Common myeloid progenitor, CD34-positive (primary cell): ENCODE data around the gene PSMD3. TPM values are rescaled to one million over a fixed set of nuclear protein-coding genes. Genes with fewer than 3 reads are reported as not detected.
A peak's percentile ranks its signal among the peaks of the same experiment; 100 is the strongest.

Experiments
- CTCF ChIA-PET: fragments of 350-600 bp; sonication (Branson Sonifier 250); formaldehyde crosslinking; loops from one replicate; lab custom pipeline; 2021; ENCODE audit warnings: antibody characterized with exemption; lab: Charles Lee
- POLR2A ChIA-PET: fragments of 350-600 bp; sonication (Branson Sonifier 250); formaldehyde crosslinking; loops from one replicate; lab custom pipeline; 2021; ENCODE audit warnings: antibody characterized with exemption; lab: Charles Lee
- DNase-seq, 3 donors: peaks; one replicate each; pipeline versions ENCODE4 v3.0.0 to v3.0.0-alpha.2; 2013
- H3K27ac ChIP-seq, 2 experiments: 1 replicate in 1 of 2; 2 replicates in 1 of 2; pipeline ENCODE4 v1.7.0; 2013; ENCODE audit warnings: inconsistent platforms in 2 of 2, low read length in 2 of 2, mild to moderate bottlenecking in 2 of 2, low read depth in 1 of 2, moderate library complexity in 1 of 2; ENCODE audit not compliant: severe bottlenecking in 2 of 2, insufficient read depth in 1 of 2, poor library complexity in 1 of 2
- H3K27me3 ChIP-seq, 5 experiments: replicated peaks in 2 of 5; 1 replicate in 3 of 5; 2 replicates in 2 of 5; pipeline versions ENCODE4 v1.6.1 to v1.7.0; 2013; ENCODE audit warnings: low read length in 4 of 5, mild to moderate bottlenecking in 2 of 5, moderate library complexity in 2 of 5, inconsistent platforms in 1 of 5; ENCODE audit not compliant: insufficient read depth in 5 of 5, control insufficient read depth in 4 of 5
- H3K36me3 ChIP-seq, 4 experiments: 1 replicate in 2 of 4; 2 replicates in 2 of 4; pipeline versions ENCODE4 v1.6.1 to v1.7.0; 2013; ENCODE audit warnings: low read length in 3 of 4, control low read depth in 1 of 4, mild to moderate bottlenecking in 1 of 4; ENCODE audit not compliant: control insufficient read depth in 4 of 4, insufficient read depth in 4 of 4
- H3K4me1 ChIP-seq, 4 experiments: 1 replicate in 3 of 4; 2 replicates in 1 of 4; pipeline versions ENCODE4 v1.6.1 to v1.7.1; 2013; ENCODE audit warnings: low read length in 3 of 4, mild to moderate bottlenecking in 3 of 4, control low read depth in 1 of 4, inconsistent platforms in 1 of 4, moderate library complexity in 1 of 4; ENCODE audit not compliant: control insufficient read depth in 4 of 4, insufficient read depth in 4 of 4; ENCODE audit errors: control extremely low read depth in 1 of 4
- H3K4me3 ChIP-seq, 7 experiments: 1 replicate in 4 of 7; 2 replicates in 3 of 7; pipeline versions ENCODE4 v1.5.1 to v1.7.0; 2013; ENCODE audit warnings: mild to moderate bottlenecking in 7 of 7, low read length in 6 of 7, moderate library complexity in 6 of 7, inconsistent platforms in 2 of 7, low read depth in 2 of 7, control low read depth in 1 of 7; ENCODE audit not compliant: insufficient read depth in 4 of 7, control insufficient read depth in 1 of 7; ENCODE audit errors: extremely low read depth in 1 of 7
- H3K9me3 ChIP-seq, 5 experiments: 1 replicate in 4 of 5; 2 replicates in 1 of 5; pipeline versions ENCODE4 v1.6.1 to v1.7.1; 2013; ENCODE audit warnings: low read length in 4 of 5, mild to moderate bottlenecking in 2 of 5, inconsistent platforms in 1 of 5, low read depth in 1 of 5, moderate library complexity in 1 of 5; ENCODE audit not compliant: control insufficient read depth in 4 of 5, insufficient read depth in 2 of 5; ENCODE audit errors: control extremely low read depth in 1 of 5
- WGBS: methylation state at CpG from one replicate; pipeline ENCODE4 v1.1.5; 2013; ENCODE audit not compliant: insufficient coverage; 5-methylcytosine and 5-hydroxymethylcytosine counted together
- polyA plus RNA-seq: library from polyadenylated mRNA; unstranded; fragments of 120-200 nt; gene quantifications from one replicate; pipeline ENCODE4 v1.2.1, GENCODE V29; 2013

PSMD3 gene
- 69.1 TPM for polyA plus RNA-seq

DNA sequence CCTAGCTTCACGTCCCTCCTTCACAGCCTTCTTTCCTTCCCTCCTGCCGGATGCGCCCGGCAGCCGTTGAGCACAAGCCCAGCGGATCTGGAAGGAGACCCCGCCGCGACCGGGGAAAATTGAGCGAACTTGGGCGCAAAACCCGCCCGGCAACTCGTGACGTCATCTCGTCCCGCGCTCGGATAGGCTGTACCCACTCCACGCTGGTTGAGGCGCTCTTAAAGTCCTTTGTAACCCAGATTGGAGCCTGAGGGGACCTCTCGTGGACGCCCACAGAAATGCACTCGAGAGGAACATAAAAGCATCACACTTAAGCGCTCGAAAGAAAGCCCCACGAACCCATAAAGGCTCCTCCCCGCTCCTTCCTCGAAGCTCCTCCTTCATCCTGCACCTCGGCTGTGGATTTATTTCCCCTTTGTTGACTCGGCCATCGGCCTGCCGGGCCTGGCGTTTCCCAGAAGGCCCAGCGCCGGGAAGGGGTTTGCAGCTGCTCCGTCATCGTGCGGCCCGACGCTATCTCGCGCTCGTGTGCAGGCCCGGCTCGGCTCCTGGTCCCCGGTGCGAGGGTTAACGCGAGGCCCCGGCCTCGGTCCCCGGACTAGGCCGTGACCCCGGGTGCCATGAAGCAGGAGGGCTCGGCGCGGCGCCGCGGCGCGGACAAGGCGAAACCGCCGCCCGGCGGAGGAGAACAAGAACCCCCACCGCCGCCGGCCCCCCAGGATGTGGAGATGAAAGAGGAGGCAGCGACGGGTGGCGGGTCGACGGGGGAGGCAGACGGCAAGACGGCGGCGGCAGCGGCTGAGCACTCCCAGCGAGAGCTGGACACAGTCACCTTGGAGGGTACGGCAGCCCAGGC, at the start of gene PSMD3:
PSMD3 (plus strand) TSS at position 457 of the 856 bp plus-strand sequence; CDS start at position 621, 164 bp downstream.
- Histone ChIP-seq H3K27me3 (peaks cover 0 to 4% (median 0%) of the 10 kb centered on the region in 5 experiments), H3K4me3 (peak within 1 kb of the TSS; percentile 68 to 99 (median 88)), H3K4me1 (peaks cover 18 to 29% (median 23%) of the 10 kb centered on the region in 4 experiments), H3K9me3 (no peaks in the 10 kb centered on the region), H3K27ac (peak within 1 kb of the TSS; percentile 93 to 96), H3K36me3 (peaks cover 4 to 20% (median 17%) of the 10 kb centered on the region in 4 experiments)
- ChIA-PET CTCF (interaction anchor here (0.8 to 12.3 kb wide), 10 partner anchors 9 to 194 kb away, joined by 3 to 197 read pairs (median 5); partner anchors contain the start of gene GSDMA), POLR2A (interaction anchor here (0.6 to 1.3 kb wide), 11 partner anchors 8 to 379 kb away, joined by 3 to 7 read pairs (median 3); partner anchors contain the start of gene CASC3)
- WGBS = 0% methylated on average over 82 of the region's 84 CpGs
- peak; percentile 100 for DNase-seq

DNA sequence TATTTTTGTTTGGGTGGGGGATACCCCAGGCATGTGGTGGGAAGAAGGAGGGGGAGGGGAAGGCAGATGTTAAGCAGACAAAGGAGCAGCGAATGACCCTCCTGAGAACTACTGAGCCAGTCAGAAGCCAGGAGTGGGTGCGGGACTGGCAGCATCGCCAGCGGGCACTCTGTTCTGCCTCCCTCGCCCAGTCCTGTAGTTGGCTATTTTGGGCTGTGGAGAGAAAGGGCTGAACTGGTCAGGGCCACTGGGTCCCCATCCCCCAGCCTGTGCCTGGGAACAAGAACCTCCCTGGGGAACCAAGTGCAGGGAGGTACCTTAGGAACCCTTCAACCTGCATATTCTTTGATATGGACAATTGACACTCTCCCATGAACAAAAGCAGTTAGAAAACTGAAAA, 46.7 kb upstream of the PSMD3 start:
- POLR2A ChIA-PET = no interaction called here
- Histone ChIP-seq H3K4me1 (peaks cover 0 to 6% (median 1%) of the 10 kb centered on the region in 4 experiments), H3K27ac (no peak overlapping the region), H3K36me3 (no peaks in the 10 kb centered on the region), H3K9me3 (no peaks in the 10 kb centered on the region), H3K27me3 (no peaks in the 10 kb centered on the region), H3K4me3 (no peak overlapping the region)
- no peak for DNase-seq
- CTCF ChIA-PET = interaction anchor here (1.3 kb wide), 1 partner anchor 142 kb away, joined by 3 read pairs; no protein-coding TSS in a partner anchor
- 100% methylated on average over 5 of the region's 5 CpGs for WGBS

DNA sequence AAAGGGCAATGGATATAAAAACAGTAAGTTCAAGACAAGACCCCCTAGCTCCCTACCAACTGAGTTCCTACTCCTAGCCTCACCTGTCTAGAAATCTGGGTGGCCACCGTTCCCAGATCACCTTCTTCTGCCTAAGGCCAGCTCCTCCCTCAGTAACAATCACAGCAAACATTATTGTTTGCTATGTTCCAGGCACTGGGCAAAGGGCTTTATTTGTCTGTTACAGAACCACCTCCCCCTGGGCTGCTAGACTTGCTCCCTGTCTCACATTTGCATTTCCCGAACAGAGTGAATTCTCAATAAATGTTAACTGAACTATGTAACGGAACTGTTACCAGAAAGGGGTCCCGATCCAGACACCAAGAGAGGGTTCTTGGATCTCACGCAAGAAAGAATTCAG, 46.3 kb upstream of the PSMD3 start:
- Histone ChIP-seq H3K9me3 (no peaks in the 10 kb centered on the region), H3K4me1 (peaks cover 0 to 5% (median under 1%) of the 10 kb centered on the region in 4 experiments), H3K27ac (no peak overlapping the region), H3K36me3 (no peaks in the 10 kb centered on the region), H3K27me3 (no peaks in the 10 kb centered on the region), H3K4me3 (no peak overlapping the region)
- CTCF ChIA-PET = interaction anchor here (1.3 kb wide), 1 partner anchor 141 kb away, joined by 3 read pairs; no protein-coding TSS in a partner anchor
- 96% methylated on average over 5 of the region's 5 CpGs for WGBS
- POLR2A ChIA-PET = no interaction called here
- DNase-seq = no peak

DNA sequence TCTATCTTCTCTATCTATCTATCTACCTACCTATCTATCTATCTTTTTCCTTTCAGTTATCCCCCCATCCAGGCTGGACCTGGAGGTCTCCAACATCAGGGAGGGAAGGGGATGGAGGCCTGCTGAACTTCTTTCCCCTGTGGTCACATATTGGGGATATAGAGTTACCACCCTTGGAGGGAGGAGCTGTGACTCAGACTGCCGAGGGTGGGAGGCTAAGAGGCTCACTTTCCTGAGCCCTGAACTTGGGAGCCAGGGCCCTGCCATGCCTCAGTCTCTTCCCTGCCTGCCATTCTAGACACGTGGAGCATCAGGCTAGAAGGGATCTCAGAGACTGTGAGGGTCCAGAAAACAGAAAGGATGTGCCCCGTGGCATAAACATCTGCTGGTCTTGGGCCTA, 44.7 kb upstream of the PSMD3 start:
- no peaks in the 10 kb centered on the region for H3K36me3 ChIP-seq
- DNase-seq = no peak
- no peak overlapping the region for H3K27ac ChIP-seq
- H3K4me1 ChIP-seq = peaks cover 0 to 12% (median 5%) of the 10 kb centered on the region in 4 experiments
- 81% methylated on average over 3 of the region's 3 CpGs for WGBS
- H3K27me3 ChIP-seq = no peaks in the 10 kb centered on the region
- CTCF ChIA-PET = interaction anchor here (1.0 to 2.1 kb wide), 2 partner anchors 11 to 47 kb away, joined by 3 to 6 read pairs; no protein-coding TSS in a partner anchor
- no peak overlapping the region for H3K4me3 ChIP-seq
- POLR2A ChIA-PET = no interaction called here
- no peaks in the 10 kb centered on the region for H3K9me3 ChIP-seq

DNA sequence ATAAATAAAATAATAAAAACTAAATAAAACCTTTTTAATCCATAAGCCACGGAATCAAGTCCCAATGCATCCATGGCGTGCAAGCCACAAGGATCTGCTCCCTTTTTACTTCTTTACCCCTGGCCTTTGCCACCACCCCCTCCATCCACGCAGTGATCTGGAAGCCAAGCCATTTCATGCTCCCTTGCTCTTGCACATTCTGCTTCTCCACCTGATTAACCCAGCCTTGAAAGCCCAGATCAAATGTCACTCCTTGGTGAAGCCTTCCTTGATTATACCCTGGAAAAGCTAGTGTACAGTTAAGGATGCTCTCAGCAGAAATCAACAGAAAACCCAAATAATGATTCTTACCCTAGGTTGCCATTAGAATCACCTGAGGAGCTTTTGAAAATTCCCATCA, 43.2 kb upstream of the PSMD3 start:
- Histone ChIP-seq H3K36me3 (no peaks in the 10 kb centered on the region), H3K27ac (no peak overlapping the region), H3K4me1 (peaks cover 0 to 12% (median 5%) of the 10 kb centered on the region in 4 experiments), H3K9me3 (no peaks in the 10 kb centered on the region), H3K4me3 (no peak overlapping the region), H3K27me3 (no peaks in the 10 kb centered on the region)
- CTCF ChIA-PET = interaction anchor here (0.9 to 3.0 kb wide), 3 partner anchors 9 to 15 kb away, joined by 3 to 18 read pairs (median 6); partner anchors contain the start of genes LRRC3C and ORMDL3
- WGBS = 93% methylated on average over 3 of the region's 3 CpGs
- no peak for DNase-seq
- POLR2A ChIA-PET = no interaction called here

DNA sequence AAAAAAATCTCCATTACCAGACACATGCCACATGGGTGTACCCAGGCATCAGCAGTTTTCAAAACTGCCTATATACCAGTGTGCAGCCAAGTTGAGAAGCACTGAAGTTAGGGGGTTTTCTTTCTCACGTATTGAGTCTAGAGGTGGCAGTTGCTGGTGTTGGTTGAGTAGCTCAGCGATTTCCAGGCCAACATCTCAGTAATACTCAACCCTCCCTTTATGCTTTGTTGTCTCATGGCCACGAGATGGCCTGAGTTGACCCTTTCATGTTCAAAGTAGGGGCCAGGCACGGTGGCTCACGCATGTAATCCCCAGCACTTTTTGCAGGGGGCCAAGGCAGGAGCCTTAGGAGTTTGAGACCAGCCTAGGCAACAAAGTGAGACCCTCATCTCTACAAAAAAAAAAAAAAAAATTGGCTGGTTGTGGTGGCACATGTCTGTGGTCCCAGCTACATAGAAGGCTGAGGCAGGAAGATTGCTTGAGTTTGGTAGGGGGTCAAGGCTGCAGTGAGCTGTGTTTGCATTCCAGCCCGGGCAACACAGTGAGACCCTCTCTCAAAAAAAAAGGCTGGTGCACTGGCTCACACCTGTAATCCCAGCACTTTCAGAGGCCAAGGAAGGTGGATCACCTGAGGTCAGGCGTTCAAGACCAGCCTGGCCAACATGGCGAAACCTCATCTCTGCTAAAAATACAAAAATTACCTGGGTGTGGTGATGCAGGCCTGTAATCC, 42.3 kb upstream of the PSMD3 start:
- CTCF ChIA-PET = interaction anchor here (1.2 to 3.0 kb wide), 4 partner anchors 8 to 28 kb away, joined by 4 to 18 read pairs (median 6); partner anchors contain the start of genes LRRC3C and ORMDL3
- Histone ChIP-seq H3K9me3 (no peaks in the 10 kb centered on the region), H3K4me3 (no peak overlapping the region), H3K27ac (no peak overlapping the region), H3K36me3 (no peaks in the 10 kb centered on the region), H3K4me1 (peaks cover 0 to 12% (median 5%) of the 10 kb centered on the region in 4 experiments), H3K27me3 (no peaks in the 10 kb centered on the region)
- POLR2A ChIA-PET = interaction anchor here (0.7 kb wide), 1 partner anchor 10 kb away, joined by 9 read pairs; no protein-coding TSS in a partner anchor
- no peak for DNase-seq
- 91% methylated on average over 6 of the region's 8 CpGs for WGBS
